WTC11 (cell line): ENCODE results near the gene MRPS34. TPM values are rescaled to one million over a fixed set of nuclear protein-coding genes. Genes with fewer than 3 reads are reported as not detected.

Experiments used
- ATAC-seq: fragments of 200-7000 bp; cut with Tn5 transposase; 2 replicates; pipeline ENCODE4 v1.10.0; 2021; ENCODE audit warnings: mild to moderate bottlenecking, moderate library complexity
- CTCF ChIA-PET: fragments of 300-600 bp; sonication (Branson Sonifier 250); formaldehyde crosslinking; loops from one replicate; lab custom pipeline; 2021; ENCODE audit warnings: antibody characterized with exemption; lab: Charles Lee
- POLR2A ChIA-PET: fragments of 350-600 bp; sonication (Branson Sonifier 250); formaldehyde crosslinking; loops from one replicate; lab custom pipeline; 2021; ENCODE audit warnings: antibody characterized with exemption; lab: Charles Lee
- DNase-seq: peaks from one replicate; pipeline ENCODE4 v3.0.0; 2021; ENCODE audit warnings: low spot score
- H3K27ac Mint-ChIP-seq: 2 replicates; pipeline ENCODE4 v1.8.0; 2021; ENCODE audit warnings: mixed read lengths
- H3K27me3 Mint-ChIP-seq: 2 replicates; pipeline ENCODE4 v1.8.0; 2021; ENCODE audit warnings: low read depth, mild to moderate bottlenecking, moderate library complexity, mixed read lengths
- H3K36me3 Mint-ChIP-seq: 2 replicates; pipeline ENCODE4 v1.8.0; 2021; ENCODE audit warnings: mixed read lengths
- H3K4me1 Mint-ChIP-seq: 2 replicates; pipeline ENCODE4 v1.8.0; 2022; ENCODE audit warnings: mixed read lengths
- H3K4me3 Mint-ChIP-seq: 2 replicates; pipeline ENCODE4 v1.8.0; 2021; ENCODE audit warnings: mild to moderate bottlenecking, moderate library complexity, mixed read lengths
- H3K9me3 Mint-ChIP-seq: 2 replicates; pipeline ENCODE4 v1.8.0; 2021; ENCODE audit warnings: mixed read lengths
- E2F4 ChIP-seq: sonication (generic); formaldehyde crosslinking; IDR thresholded peaks from 2 replicates; pipeline ENCODE4 v1.8.1; 2022; ENCODE audit warnings: low read depth, mild to moderate bottlenecking, moderate library complexity, missing genetic modification reagents, borderline replicate concordance
- ETV6 ChIP-seq: sonication (generic); formaldehyde crosslinking; IDR thresholded peaks from 2 replicates; pipeline ENCODE4 v1.8.1; 2022; ENCODE audit warnings: mild to moderate bottlenecking, missing genetic modification reagents
- MLX ChIP-seq: sonication (generic); formaldehyde crosslinking; IDR thresholded peaks from 2 replicates; pipeline ENCODE4 v1.8.1; 2023; ENCODE audit warnings: mild to moderate bottlenecking, missing genetic modification reagents, moderate library complexity
- NR2C2 ChIP-seq: sonication (generic); formaldehyde crosslinking; IDR thresholded peaks from 2 replicates; pipeline ENCODE4 v1.8.0; 2022; ENCODE audit warnings: mild to moderate bottlenecking, missing genetic modification reagents
- PRRX2 ChIP-seq: fragments of 250-450 bp; sonication (Bioruptor Pico); IDR thresholded peaks from 2 replicates; pipeline ENCODE4 v1.8.0; 2021; ENCODE audit warnings: mild to moderate bottlenecking
- RELA ChIP-seq: sonication (generic); formaldehyde crosslinking; IDR thresholded peaks from 2 replicates; pipeline ENCODE4 v1.8.1; 2022; ENCODE audit warnings: missing genetic modification reagents, mild to moderate bottlenecking, borderline replicate concordance
- ZNF263 ChIP-seq: sonication (generic); formaldehyde crosslinking; IDR thresholded peaks from 2 replicates; pipeline ENCODE4 v1.8.1; 2022; ENCODE audit warnings: low read depth, mild to moderate bottlenecking, moderate library complexity, missing genetic modification reagents
- ZNF396 ChIP-seq: fragments of 250-450 bp; sonication (Bioruptor Pico); IDR thresholded peaks from 2 replicates; pipeline ENCODE4 v1.8.0; 2021; ENCODE audit warnings: mild to moderate bottlenecking, moderate library complexity, borderline replicate concordance
- ZNF532 ChIP-seq: fragments of 250-450 bp; sonication (Bioruptor Pico); IDR thresholded peaks from 2 replicates; pipeline ENCODE4 v1.9.0; 2021; ENCODE audit warnings: mild to moderate bottlenecking, borderline replicate concordance
- ZSCAN18 ChIP-seq: fragments of 250-450 bp; sonication (Bioruptor Pico); IDR thresholded peaks from 2 replicates; pipeline ENCODE4 v2.1.2; 2022; ENCODE audit warnings: mild to moderate bottlenecking, moderate library complexity
- total RNA-seq: library from RNA; stranded (reverse); gene quantifications from 3 replicates; pipeline ENCODE4 v1.2.3, GENCODE V29; 2021

Gene MRPS34
- total RNA-seq, 1 experiment from 2014 or later = 258 TPM

- Mint-ChIP-seq H3K4me1 (no peaks in the 10 kb centered on the region), H3K4me3 (no peak overlapping the region), H3K9me3 (no peaks in the 10 kb centered on the region), H3K27me3 (no peaks in the 10 kb centered on the region), H3K36me3 (peaks cover 3% of the 10 kb centered on the region; the same call in 1 of the 2 replicates), H3K27ac (no peak overlapping the region)
- TF ChIP-seq MLX (CRISPR knock-in tag) (no peak), ZNF532 (CRISPR knock-in tag) (no peak)
- ATAC-seq = no peak
- ChIA-PET CTCF (no interaction called here), POLR2A (no interaction called here)
- no peak for DNase-seq
Measured at GRCh38 chr16:1759511-1759910, 13.4 kb downstream of the MRPS34 start.

GRCh38 chr16:1758923-1759322 lies 14.0 kb downstream of the MRPS34 start:
- no peak overlapping the region for H3K27ac Mint-ChIP-seq
- no peaks in the 10 kb centered on the region for H3K9me3 Mint-ChIP-seq
- H3K4me1 Mint-ChIP-seq = no peaks in the 10 kb centered on the region
- CTCF ChIA-PET = no interaction called here
- TF ChIP-seq RELA (CRISPR knock-in tag) (no peak), ZNF396 (CRISPR knock-in tag) (no peak), E2F4 (CRISPR knock-in tag) (no peak), ETV6 (CRISPR knock-in tag) (no peak), ZNF532 (CRISPR knock-in tag) (no peak), ZSCAN18 (CRISPR knock-in tag) (no peak), NR2C2 (CRISPR knock-in tag) (no peak), PRRX2 (CRISPR knock-in tag) (no peak), ZNF263 (no peak)
- TF ChIP-seq, all 79 proteins: peak for 0
- Mint-ChIP-seq H3K27me3 (no peaks in the 10 kb centered on the region), H3K4me3 (no peak overlapping the region), H3K36me3 (peaks cover 3% of the 10 kb centered on the region; the same call in 1 of the 2 replicates)
- DNase-seq (no peak), ATAC-seq (no peak)
- POLR2A ChIA-PET = no interaction called here
